PFSK-1 (cell line): ENCODE results near the gene TSC2.

ENCODE experiments used
- FOXP2 ChIP-seq: optimal IDR thresholded peaks from 2 replicates; pipeline ENCODE3; 2011; ENCODE audit warnings: borderline replicate concordance, control low read depth, inconsistent platforms; ENCODE audit not compliant: insufficient read depth; ENCODE audit errors: extremely low read length, extremely low read depth
- POLR2AphosphoS5 ChIP-seq: IDR thresholded peaks from 2 replicates; pipeline ENCODE4 v1.6.1; 2012; ENCODE audit warnings: low read depth, mild to moderate bottlenecking, control low read depth, low read length, moderate library complexity
- REST ChIP-seq, 2 experiments: IDR thresholded peaks; 2 replicates each; pipeline versions ENCODE4 v1.6.1 to v1.8.0; 2011 to 2012; ENCODE audit warnings: low read depth in 2 of 2, low read length in 2 of 2, control low read depth in 1 of 2, inconsistent platforms in 1 of 2, mild to moderate bottlenecking in 1 of 2, moderate library complexity in 1 of 2; ENCODE audit not compliant: insufficient read depth in 1 of 2
- SIN3A ChIP-seq: IDR thresholded peaks from 2 replicates; pipeline ENCODE4 v1.6.1; 2012; ENCODE audit warnings: mild to moderate bottlenecking, low read length, moderate library complexity, borderline replicate concordance; ENCODE audit not compliant: insufficient read depth
- TAF1 ChIP-seq: IDR thresholded peaks from 2 replicates; pipeline ENCODE4 v1.6.1; 2012; ENCODE audit warnings: low read length, control low read depth, borderline replicate concordance; ENCODE audit not compliant: insufficient read depth

The TSC2 gene

GRCh38 chr16:2056681-2057407, 9.1 kb downstream of the TSC2 start:
- TF ChIP-seq POLR2AphosphoS5 (no peak), TAF1 (no peak), SIN3A (no peak), FOXP2 (no peak), REST (IDR thresholded peaks at IDR 0.05; ENCODE audit: insufficient read depth in 1 of 2, low read depth in 2 of 2, low read length in 2 of 2) (no peak)

- no peak for TF ChIP-seq POLR2AphosphoS5
- no peak for TF ChIP-seq SIN3A
- TF ChIP-seq REST (IDR thresholded peaks at IDR 0.05; ENCODE audit: insufficient read depth in 1 of 2, low read depth in 2 of 2, low read length in 2 of 2) = no peak
- no peak for TF ChIP-seq FOXP2
- TF ChIP-seq TAF1 = no peak
Measured at GRCh38 chr16:2057438-2057837, 9.7 kb downstream of the TSC2 start.

GRCh38 chr16:2058420-2058819, 10.6 kb downstream of the TSC2 start:
- TF ChIP-seq POLR2AphosphoS5 = no peak
- TF ChIP-seq FOXP2 = no peak
- no peak for TF ChIP-seq TAF1
- TF ChIP-seq SIN3A = no peak
- TF ChIP-seq REST (IDR thresholded peaks at IDR 0.05; ENCODE audit: insufficient read depth in 1 of 2, low read depth in 2 of 2, low read length in 2 of 2) = no peak

- TF ChIP-seq POLR2AphosphoS5 (no peak), TAF1 (no peak), SIN3A (no peak), FOXP2 (no peak), REST (IDR thresholded peaks at IDR 0.05; ENCODE audit: insufficient read depth in 1 of 2, low read depth in 2 of 2, low read length in 2 of 2) (no peak)
Measured at GRCh38 chr16:2058872-2059271, 11.1 kb downstream of the TSC2 start.

- no peak for TF ChIP-seq SIN3A
- no peak for TF ChIP-seq FOXP2
- no peak for TF ChIP-seq TAF1
- TF ChIP-seq REST (IDR thresholded peaks at IDR 0.05; ENCODE audit: insufficient read depth in 1 of 2, low read depth in 2 of 2, low read length in 2 of 2) = no peak
- TF ChIP-seq POLR2AphosphoS5 = no peak
Measured at GRCh38 chr16:2060346-2060745, 12.6 kb downstream of the TSC2 start.
